Activated T-cell treated with anti-CD3 and anti-CD28 coated beads for 4 hours (primary cell): ENCODE measurements around the gene MAML3.
"Not testable (repeated sequence)": the region's sequence is repeated elsewhere in the genome, so short reads cannot be mapped to it uniquely, and the experiment has no call there.

ENCODE experiments used
- DNase-seq: peaks from one replicate; pipeline ENCODE4 v3.0.0-alpha.2; 2020

The MAML3 gene

GRCh38 chr4:139700568-139700967, 453.4 kb downstream of the MAML3 start:
- DNase-seq: no peak

GRCh38 chr4:139698167-139698925, 455.6 kb downstream of the MAML3 start:
- DNase-seq: not testable (repeated sequence)

- DNase-seq: no peak
Measured at GRCh38 chr4:139696491-139696890, 457.5 kb downstream of the MAML3 start.

- no peak for DNase-seq
Measured at GRCh38 chr4:139694522-139695107, 459.4 kb downstream of the MAML3 start.

GRCh38 chr4:139692309-139693012, 461.5 kb downstream of the MAML3 start:
- no peak for DNase-seq

GRCh38 chr4:139690419-139690818, 463.6 kb downstream of the MAML3 start:
- no peak for DNase-seq

- no peak for DNase-seq
Measured at GRCh38 chr4:139689093-139689722, 464.8 kb downstream of the MAML3 start.

GRCh38 chr4:139686988-139687387, 467.0 kb downstream of the MAML3 start:
- DNase-seq: no peak

GRCh38 chr4:139686130-139686529, 467.9 kb downstream of the MAML3 start:
- no peak for DNase-seq

GRCh38 chr4:139685180-139685579, 468.8 kb downstream of the MAML3 start:
- DNase-seq: no peak

GRCh38 chr4:139684351-139684750, 469.6 kb downstream of the MAML3 start:
- no peak for DNase-seq

- no peak for DNase-seq
Measured at GRCh38 chr4:139682741-139683151, 471.2 kb downstream of the MAML3 start.

- no peak for DNase-seq
Measured at GRCh38 chr4:139682309-139682708, 471.7 kb downstream of the MAML3 start.

- no peak for DNase-seq
Measured at GRCh38 chr4:139676913-139677585, 476.9 kb downstream of the MAML3 start.

GRCh38 chr4:139676365-139676764, 477.6 kb downstream of the MAML3 start:
- DNase-seq: no peak

GRCh38 chr4:139675651-139676050, 478.3 kb downstream of the MAML3 start:
- DNase-seq: no peak

GRCh38 chr4:139674875-139675550, 479.0 kb downstream of the MAML3 start:
- no peak for DNase-seq

- DNase-seq: no peak
Measured at GRCh38 chr4:139672732-139673131, 481.3 kb downstream of the MAML3 start.

- no peak for DNase-seq
Measured at GRCh38 chr4:139672215-139672614, 481.8 kb downstream of the MAML3 start.

GRCh38 chr4:139670775-139671174, 483.2 kb downstream of the MAML3 start:
- DNase-seq: no peak

GRCh38 chr4:139669890-139670289, 484.1 kb downstream of the MAML3 start:
- DNase-seq: no peak

- no peak for DNase-seq
Measured at GRCh38 chr4:139669335-139669734, 484.6 kb downstream of the MAML3 start.
